ENCODE data around the gene FAAP24.

Gene FAAP24

GRCh38 chr19:32971715-32972540 lies at the start of gene FAAP24, which contains the start of gene CEP89 (continued):
- TF ChIP-seq ZBTB26 (tag by site-specific recombination; optimal IDR thresholded peaks at IDR 0.05) (peak; percentile 80), ZNF133 (tag by site-specific recombination; IDR thresholded peaks at IDR 0.05) (no peak), ZNF692 (tag by site-specific recombination; IDR thresholded peaks at IDR 0.05) (peak; percentile 77), ZBTB11 (tag by site-specific recombination; conservative IDR thresholded peaks at IDR 0.05; ENCODE audit: low read depth) (peak; percentile 74), ZNF26 (tag by site-specific recombination; IDR thresholded peaks at IDR 0.05) (no peak), KLF1 (tag by site-specific recombination; IDR thresholded peaks at IDR 0.05) (peak; percentile 94), SP2 (tag by site-specific recombination; IDR thresholded peaks at IDR 0.05) (peak; percentile 100), ZNF146 (tag by site-specific recombination; IDR thresholded peaks at IDR 0.05) (peak; percentile 34; the same call in 1 of the 2 replicates), YY1 (tag by site-specific recombination; IDR thresholded peaks at IDR 0.05) (peak; percentile 50), PBX3 (CRISPR knock-in tag; IDR thresholded peaks at IDR 0.05) (peak; percentile 97), ZNF121 (tag by site-specific recombination; IDR thresholded peaks at IDR 0.05) (no peak; the same call in none of the 2 replicates), ZNF596 (tag by site-specific recombination; IDR thresholded peaks at IDR 0.05) (no peak), SCRT1 (tag by site-specific recombination; IDR thresholded peaks at IDR 0.05; ENCODE audit: borderline replicate concordance) (no peak), ZNF830 (tag by site-specific recombination; IDR thresholded peaks at IDR 0.05; ENCODE audit: low read depth) (no peak), INSM2 (tag by site-specific recombination; IDR thresholded peaks at IDR 0.05) (peak; percentile 78), MZF1 (tag by site-specific recombination; IDR thresholded peaks at IDR 0.05; ENCODE audit: borderline replicate concordance) (0 out of 2 replicates have a peak, but pooled peaks have one; percentile 58), RBAK (tag by site-specific recombination; IDR thresholded peaks at IDR 0.05) (no peak; the same call in 1 of the 2 replicates), ZNF777 (tag by site-specific recombination; IDR thresholded peaks at IDR 0.05; ENCODE audit: borderline replicate concordance) (no peak), ZNF488 (tag by site-specific recombination; IDR thresholded peaks at IDR 0.05) (no peak), ZNF624 (tag by site-specific recombination; IDR thresholded peaks at IDR 0.05) (no peak), SALL2 (tag by site-specific recombination; IDR thresholded peaks at IDR 0.05; ENCODE audit: borderline replicate concordance) (no peak), ZNF658 (tag by site-specific recombination; IDR thresholded peaks at IDR 0.05) (no peak), ZNF426 (tag by site-specific recombination; IDR thresholded peaks at IDR 0.05) (no peak), ZNF639 (tag by site-specific recombination; IDR thresholded peaks at IDR 0.05) (peak; percentile 79), GLIS2 (tag by site-specific recombination; IDR thresholded peaks at IDR 0.05) (peak; percentile 89), ZBTB8A (tag by site-specific recombination; IDR thresholded peaks at IDR 0.05) (peak; percentile 71)

All from HEK293 (cell line).